GM21360 (cell line): ENCODE measurements around the gene GGTLC1.

Experiments used
- ATAC-seq: cut with Tn5 transposase; IDR thresholded peaks from one replicate; pipeline ENCODE4 v1.9.1; 2021; ENCODE audit warnings: mild to moderate bottlenecking, moderate library complexity; ENCODE audit not compliant: unreplicated experiment

Gene GGTLC1

DNA sequence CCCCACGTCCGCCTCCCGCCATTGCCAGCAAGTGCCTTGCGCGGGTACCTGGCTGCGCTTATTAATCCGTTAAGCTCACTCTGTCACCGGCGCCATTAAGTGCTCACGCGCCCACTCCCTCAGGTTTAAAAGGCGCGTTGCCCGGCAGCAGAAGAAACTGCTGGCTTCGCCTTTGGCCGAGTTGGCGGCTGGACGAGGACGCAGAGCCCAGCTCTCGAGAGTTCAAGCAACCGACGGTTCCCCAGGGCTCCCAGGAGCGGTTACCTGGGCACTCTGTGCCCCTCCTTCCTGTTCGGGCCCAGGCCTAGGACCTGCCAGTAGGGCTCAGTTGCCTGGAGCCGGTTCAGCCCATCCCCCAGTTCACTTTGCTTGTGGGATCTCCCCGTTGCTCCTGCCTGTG, at the start of gene GGTLC1:
GGTLC1 (minus strand) TSS at position 219 of the 400 bp plus-strand sequence. CDS start 2,168 bp downstream, outside the sequence.
- no peak for ATAC-seq

DNA sequence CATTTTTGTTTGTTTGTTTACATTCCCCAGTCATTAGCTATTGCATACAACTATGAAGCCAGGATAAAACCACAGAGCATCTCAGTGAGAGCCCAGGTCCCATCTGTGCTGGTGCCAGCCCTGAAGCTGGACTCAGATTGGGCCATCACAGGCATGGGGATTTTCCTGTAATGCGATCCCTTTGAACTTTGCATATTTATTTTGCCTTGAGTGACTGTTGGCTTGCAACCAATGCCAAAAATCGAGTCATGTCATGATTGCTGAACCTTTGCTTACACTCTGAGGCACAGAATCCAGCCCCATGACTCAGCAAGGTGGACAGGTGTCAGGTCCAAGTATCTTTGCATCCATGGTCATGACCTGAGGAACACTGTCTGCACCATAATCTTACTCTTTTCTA, 46.2 kb upstream of the GGTLC1 start:
- ATAC-seq, result no peak

DNA sequence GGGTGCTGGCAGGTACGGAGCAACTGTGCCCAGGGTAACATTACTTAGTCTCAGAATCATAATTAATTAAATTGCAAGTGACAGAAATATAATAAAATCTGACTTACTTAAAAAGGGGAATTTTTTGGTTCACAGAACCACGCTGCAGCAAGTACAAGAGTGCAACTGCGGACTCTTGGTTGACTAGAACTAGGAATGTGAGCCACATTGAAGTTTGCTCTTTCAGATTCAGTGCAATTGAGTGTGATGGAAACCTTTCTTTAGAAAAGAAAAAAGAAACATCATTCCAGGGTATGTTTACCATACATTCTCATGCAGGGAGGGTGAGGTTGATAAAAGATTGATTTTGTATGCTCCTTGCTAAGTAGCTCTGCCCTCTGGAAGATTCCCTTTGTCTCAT, 45.0 kb upstream of the GGTLC1 start:
- ATAC-seq, result no peak

DNA sequence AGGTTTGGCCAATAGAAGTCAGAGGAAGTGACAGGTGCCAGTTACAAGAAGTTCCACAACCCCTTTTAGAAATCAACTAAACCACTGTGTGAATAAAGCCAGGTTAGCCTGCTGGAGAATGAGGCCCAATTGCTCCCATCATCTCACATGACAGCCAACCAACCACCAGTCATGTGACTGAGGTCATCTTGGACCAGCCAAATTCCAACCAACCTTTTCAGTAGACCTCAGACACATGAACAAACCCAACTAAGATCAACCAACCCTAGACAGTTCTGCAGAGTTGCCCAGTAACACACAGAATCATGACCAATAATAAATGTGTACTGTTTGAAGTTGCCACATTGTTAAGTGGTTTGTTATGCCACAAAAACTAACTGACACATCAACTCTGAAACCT, 44.6 kb upstream of the GGTLC1 start:
- no peak for ATAC-seq

DNA sequence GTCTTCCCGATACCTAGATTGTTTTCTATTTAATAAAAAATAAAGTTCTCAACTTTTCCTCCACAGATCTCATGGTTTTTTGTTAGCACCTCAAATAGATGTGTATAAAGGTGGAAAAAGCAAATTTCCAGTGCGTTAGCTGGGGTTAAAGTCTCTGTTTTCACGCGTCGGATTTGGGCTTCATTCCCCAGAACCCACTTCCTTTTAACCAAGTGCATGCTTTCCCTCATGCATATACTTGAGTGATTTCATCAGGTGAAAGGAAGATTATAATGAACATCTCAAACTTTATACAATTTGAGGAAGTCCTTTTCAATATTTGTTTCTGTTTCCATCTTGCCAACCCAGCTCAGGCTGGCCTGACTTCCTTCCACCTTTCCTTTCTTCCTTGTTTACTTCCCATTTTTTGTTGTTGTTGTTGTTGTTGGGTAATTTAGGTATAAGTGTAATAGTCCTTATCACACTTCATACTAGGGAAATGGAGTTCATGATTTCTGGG, 43.9 kb upstream of the GGTLC1 start:
- ATAC-seq, result no peak

DNA sequence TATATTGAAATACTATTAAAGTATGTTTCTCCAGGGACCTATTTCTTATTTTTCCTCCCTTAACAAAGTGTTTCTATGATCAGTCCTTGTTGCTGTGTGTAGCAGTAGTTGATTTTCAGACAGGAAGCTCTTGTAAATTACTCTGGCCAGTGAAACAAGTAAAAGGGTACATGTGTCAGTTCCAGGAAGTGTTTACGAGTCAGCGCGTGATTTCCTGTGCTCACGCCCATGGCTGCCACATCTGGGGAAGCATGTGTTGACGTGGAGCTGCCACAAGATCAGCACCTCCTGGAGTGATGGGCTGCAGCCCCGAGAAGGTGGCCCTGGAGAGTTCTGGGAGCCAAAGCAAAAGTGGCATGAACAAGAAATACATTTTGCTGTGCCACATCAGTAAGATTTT, 38.6 kb upstream of the GGTLC1 start:
- ATAC-seq, result no peak

DNA sequence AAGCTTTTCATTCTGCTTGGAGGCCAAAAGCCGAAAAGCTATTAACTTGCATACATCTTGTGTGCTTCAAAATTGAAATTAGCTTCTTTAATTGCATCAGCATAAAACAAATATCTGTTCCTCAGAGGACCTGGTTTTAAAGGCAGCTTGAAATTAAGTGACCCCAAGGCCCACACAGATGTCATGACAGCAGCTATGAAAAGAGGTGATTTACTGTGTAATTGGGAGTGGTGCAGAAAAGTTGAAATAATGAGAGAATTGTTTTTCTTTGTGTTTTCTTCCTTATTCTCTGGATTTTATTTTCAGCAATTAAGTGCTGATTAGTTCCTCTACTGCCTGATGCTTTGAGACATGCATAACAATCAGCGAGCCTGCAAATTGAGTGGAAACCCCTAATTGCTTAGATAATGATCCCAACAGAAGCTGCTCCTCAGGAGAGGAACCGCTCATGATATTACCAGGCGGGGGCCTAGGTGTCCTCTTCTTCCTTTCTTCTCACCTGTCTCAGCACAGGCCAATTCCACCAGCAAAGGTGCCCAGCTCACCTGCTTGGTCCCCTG, 34.1 kb upstream of the GGTLC1 start:
- ATAC-seq, result no peak

DNA sequence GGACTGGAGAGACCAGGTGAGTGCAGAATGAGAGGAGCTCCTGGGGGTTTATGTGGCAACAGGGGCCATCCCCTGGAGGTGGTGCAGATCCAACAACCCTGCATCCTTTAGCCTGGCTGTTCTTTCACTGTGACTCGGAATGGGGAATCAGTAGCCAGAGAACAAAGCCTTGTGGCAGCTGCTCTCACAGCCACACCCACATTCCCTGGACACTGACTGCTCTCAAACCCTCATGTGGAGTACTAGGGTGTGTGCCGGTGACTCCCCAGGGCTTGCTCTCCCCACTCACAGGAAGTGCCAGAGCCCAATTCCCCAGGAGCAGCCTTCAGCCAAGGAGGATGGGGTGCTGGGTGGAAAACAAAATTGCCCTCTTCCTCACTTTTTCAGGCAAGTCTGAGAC, 30.2 kb upstream of the GGTLC1 start:
- no peak for ATAC-seq

DNA sequence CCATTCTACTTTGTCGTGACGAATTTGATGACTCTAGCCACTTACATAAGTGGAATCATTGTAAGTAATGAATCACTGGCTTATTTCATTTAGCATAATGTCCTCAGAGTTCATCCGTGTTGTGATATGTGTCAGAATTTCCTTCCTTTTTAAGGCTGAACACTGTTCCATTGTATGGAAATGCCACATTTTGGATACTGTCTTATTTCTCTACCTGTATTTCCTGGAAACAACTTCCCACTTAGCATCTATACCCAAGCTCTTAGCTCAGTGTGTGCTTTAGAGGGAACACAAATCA, 28.8 kb upstream of the GGTLC1 start:
- no peak for ATAC-seq

DNA sequence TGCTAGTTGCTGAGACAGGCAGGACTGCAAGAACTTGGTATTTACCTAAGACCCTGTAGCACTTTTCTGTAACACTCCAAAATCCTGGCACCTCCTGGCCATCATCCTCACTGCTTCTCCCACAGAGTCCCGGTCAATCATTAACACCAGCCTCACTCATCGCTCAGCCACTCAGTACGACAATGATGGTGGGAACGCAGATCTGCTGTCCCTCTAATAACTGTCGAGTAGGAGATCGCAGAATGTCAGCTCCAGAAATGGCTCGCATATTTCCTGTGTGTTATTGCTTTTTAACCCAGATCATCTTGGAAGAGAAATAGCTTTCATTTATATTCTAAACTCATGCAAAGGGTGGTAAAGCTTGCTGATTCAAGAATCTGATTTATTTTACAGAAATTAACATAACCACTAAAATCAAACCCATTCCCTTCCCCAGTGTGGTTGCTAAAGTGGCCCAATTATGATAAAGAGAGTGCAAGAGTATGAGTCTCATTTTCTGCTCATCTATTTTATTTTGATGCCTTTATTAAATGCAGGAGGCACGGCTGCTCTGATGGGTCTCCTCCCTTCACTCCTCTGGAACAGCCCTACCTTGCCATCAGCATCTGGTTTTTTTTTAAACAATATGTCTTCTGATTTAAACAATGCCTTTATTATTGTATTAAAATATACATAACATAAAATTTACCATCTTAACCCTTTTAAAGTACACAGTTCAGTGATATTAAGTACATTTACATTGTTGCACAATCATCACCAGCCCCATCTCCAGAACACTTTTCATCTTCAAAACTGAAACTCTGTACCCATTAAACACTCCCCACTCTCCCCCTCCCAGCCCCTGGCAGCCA, 28.3 kb upstream of the GGTLC1 start:
- ATAC-seq, result no peak

DNA sequence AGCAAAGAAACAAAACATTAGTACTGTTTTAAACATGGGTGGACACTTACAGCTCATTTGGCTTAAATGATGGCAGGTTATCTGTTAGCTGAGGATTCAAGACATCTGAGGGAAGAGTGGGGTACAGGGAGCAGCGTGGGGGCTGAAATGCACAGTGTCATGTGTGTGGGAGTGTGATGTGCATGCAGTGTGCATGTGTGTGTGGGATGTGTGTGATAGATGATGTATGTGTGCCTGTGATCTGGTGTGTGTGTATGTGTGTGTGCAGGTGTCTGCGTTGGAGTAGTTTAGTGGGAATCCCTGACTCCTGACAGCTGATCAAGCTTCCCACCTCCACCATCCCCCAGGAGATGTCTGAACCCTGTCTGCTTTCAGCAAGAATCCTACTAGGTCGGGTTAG, 25.4 kb upstream of the GGTLC1 start:
- ATAC-seq, result no peak

DNA sequence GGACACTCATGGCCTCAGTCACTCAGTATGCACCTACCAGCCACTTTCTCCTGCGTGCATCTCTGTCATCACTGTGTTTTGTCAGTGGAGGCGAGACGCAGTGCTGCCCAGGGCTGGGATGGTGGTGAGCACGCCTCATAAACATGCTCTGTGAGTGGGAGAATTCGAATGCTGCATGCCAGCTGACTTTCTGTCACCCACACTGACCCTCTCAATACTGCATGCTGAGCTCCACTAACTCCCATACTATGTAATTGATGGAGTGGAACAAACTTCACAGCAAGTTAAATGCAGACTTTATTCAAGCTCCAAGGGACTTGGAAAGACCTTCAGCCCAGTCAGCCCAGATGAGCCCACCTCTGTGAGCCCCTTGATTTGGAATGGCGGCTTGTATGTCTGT, 22.7 kb upstream of the GGTLC1 start:
- ATAC-seq, result no peak

DNA sequence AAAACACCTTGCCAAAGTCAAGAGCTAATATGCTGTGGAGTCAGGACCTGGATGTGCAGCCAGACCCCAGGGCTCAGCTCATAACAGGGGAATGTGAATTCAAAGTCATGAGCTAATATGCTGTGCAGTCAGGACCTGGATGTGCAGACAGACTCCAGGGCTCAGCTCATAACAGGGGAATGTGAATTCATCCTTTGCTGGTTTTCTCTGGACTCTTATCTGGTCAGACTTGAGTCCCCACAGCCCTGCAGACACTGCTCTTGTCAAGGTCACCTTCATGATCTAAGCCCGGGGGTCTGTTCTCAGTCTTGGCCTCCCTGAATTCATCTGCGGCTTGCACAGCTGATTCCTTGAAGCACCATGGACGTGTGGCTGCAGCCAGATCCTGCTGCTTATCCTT, 19.2 kb upstream of the GGTLC1 start:
- no peak for ATAC-seq

DNA sequence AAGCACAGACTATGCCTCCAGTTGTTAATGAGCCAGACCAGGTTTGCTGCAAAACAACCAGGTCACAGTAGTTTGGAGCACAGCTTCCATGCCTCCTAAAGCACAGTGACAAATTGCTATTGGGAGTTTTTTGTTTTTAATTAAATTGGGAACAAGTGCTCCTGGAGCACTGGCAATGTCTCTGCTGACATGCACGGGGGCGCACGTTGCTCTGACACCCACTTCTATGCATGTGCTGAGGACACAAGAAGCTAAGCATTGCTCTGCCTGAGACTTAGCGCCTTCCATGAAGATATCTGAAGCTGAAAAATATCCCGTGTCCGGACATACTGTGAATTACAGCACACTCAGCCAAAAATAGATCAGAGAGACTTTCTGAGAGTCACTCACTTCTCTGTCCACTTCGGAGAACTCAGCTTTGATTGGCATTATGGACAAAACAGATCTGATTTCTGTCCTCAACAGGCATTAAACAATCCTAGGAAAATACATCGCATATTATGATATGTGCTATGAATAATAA, 18.6 kb upstream of the GGTLC1 start:
- ATAC-seq, result no peak

DNA sequence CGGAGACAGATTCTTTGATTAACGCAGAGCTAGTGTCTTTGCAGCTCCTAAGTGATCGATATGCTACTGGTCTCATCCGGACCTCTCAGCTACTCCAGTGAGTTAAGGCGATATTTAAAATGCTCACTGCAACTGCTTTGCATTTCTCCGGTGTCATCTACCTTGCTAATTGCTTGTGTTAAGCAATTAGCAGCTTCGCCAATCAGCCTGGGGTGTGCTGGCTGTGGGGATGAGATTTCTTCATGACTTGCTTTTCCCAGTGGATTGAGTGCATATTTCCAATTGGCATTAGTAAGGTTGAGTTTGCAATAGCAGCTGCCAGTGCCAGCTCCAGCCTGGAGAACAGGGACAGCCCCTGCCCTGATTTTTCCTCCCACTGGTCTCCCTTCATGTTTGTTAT, 18.0 kb upstream of the GGTLC1 start:
- ATAC-seq, result no peak

DNA sequence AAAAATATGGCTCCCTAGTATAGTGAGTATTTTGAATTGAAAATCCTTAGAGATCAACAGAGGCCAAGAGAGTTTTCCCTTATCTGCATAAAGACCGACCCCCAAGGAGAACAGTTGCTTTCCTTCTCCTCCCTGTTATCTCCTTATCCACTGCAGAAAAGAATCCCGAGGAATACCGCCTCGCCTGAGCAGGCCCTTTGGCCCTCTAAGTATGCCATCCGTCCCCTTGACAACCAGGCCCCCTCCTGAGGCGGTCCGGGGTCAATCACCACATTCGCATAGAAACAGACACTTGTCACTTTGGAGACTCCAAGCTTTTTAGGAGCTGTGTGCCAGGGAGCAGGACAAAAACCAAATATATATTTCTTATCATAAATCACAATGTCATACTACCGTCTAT, 15.9 kb upstream of the GGTLC1 start:
- ATAC-seq, result no peak

DNA sequence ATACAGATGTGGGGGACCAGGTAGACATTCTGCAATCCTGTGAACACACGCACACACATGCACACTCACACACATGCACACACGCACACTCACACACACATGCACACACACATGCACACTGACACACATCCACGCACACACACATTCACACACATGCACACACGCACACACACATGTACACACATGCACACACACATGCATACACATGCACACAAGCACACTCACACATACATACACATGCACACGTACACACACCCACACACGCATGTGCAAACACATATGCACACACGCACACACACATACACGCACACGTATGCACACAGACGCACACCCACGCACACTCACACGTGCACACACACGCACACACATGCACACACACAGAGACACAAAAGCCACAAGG, 14.3 kb upstream of the GGTLC1 start:
- no peak for ATAC-seq

DNA sequence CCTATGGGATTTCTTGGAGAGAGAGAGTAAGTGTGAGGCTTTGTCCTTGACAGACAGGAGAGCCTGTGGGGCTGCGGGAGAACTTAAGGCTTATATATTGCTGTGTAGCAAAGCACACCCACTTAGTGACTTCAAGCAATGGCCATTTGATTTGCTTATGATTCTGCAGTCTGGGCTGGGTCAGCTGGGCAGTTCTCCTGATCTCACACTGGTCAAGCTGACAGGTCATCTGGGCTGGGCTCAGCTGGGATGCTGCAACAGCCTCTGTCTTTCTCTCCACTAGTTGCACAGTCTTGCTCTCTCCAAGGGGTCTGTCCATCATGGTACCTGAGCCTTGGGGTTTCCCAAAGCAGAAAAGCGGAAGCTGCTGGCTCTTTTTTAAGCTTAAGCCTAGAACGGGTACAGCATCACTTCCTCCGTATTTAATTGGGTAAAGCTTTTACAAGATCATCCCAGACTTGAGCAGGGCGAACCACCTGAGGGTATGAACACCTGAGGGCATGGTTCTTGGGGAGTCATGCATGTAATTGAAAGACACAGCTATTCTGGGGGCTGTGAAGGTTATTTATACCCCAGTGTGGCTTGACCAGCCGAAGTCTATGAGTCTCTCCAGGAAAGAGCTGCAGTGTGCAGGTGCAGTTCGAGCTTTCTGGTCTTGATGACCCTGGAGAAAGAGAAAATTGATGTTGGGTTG, 13.3 kb upstream of the GGTLC1 start:
- ATAC-seq, result no peak

DNA sequence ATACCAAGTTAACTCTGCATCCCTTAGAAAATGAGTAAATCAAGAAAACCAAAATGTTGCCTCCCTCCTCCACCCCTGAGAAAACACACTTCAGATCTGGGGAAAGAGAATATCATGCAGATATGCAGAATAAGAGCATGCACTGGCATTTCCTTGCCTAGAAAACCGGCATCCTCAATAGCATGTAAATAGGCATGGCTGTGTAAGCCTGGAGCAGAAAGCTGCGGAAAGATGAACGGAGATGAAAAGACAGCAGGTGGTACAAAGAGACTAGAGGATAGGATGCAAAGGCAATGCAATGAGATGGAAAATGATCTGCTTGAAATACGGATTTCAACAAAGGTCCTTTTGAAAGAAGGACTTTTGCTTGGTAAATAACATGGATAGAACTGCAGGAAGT, 10.3 kb upstream of the GGTLC1 start:
- ATAC-seq, result no peak

DNA sequence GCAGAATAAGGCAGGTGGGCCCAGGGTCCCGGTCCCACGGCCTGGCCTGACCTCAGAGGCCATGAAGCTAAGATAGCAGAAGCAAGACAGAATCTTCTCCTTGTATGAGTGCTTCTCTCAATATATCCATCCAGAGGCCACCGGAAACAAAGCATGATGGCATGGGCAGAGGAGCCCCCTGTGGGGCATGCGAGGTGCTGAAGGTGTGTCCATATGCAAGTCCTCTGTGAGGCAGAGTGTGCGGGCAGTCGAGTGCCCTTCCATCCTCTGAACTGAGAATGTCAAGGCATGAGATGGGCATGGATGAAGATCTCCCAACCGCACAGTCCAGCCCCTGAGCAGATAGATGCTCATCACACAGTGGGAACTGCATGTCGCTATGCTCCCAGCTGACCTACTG, 9.8 kb upstream of the GGTLC1 start:
- no peak for ATAC-seq

DNA sequence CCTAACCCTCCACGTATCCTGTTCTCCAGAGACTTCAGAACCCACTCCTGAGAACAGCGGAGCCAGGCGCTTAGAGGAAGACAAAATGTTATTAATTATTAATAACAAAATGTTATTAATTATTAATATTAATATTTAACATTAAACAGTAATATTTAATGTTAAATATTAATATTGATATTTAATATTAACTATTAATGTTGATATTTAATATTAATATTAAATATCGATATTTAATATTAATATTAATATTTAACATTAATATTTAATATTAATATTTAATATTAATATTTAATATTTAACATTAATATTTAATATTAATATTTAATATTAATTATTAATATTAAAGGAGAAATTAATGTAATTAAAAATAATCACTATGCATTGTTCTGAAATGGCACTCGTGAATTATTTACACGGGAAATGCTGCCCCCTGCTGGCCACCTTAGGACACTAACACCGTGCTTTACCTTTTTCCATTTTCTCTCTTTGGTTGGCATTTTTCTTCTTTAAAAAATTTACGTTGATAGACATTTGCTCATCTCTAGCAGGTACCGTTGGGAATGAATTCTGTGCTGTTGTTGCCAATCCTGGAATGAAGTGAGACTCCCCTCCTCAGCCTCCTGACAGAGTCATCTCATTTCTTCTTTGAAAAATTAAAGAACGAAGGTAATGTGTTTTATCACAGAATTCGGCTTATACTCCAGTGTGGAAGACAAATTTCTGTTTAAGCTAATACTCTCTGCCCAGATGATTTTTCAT, 7.5 kb upstream of the GGTLC1 start:
- no peak for ATAC-seq
